T1000 (cell line): ENCODE measurements around the gene PCDHB11.
"Not testable (repeated sequence)": the region's sequence is repeated elsewhere in the genome, so short reads cannot be mapped to it uniquely, and the experiment has no call there.

Experiments
- DNase-seq: peaks from one replicate; lab custom pipeline; 2025; ENCODE audit warnings: mixed read lengths; lab: John Stamatoyannopoulos, UW

Gene PCDHB11

DNA sequence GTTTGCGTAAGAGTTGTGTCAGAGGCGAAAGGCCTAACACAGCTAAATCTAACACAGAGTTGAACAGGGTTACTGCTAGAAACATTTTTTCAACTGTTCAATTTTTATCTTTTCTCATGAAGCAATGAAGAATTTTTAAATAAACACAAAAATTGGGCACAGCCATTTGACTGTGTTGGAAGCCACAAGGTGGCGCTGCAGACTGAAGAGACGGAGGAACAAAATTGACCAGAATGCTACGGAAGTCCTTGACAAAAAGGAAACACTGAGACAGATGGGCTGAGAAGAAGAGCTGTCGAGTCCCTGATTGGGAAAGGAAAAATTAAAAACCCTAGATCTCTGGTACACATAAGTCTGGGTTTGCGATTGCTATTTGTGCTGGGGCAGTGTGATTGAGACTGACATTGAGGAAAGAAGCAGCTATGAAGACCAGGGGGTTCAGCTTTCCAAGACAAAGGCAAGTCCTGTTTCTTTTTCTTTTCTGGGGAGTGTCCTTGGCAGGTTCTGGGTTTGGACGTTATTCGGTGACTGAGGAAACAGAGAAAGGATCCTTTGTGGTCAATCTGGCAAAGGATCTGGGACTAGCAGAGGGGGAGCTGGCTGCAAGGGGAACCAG, 12.4 kb upstream of the PCDHB11 start, which contains the start of gene PCDHB9:
TSS of gene PCDHB9 (plus strand) at position 265 of the 616 bp plus-strand sequence. CDS start at position 423, 158 bp downstream.
- DNase-seq, result no peak

- DNase-seq, result not testable (repeated sequence)
Observed at GRCh38 chr5:141188682-141189081, 10.7 kb upstream of the PCDHB11 start.

DNA sequence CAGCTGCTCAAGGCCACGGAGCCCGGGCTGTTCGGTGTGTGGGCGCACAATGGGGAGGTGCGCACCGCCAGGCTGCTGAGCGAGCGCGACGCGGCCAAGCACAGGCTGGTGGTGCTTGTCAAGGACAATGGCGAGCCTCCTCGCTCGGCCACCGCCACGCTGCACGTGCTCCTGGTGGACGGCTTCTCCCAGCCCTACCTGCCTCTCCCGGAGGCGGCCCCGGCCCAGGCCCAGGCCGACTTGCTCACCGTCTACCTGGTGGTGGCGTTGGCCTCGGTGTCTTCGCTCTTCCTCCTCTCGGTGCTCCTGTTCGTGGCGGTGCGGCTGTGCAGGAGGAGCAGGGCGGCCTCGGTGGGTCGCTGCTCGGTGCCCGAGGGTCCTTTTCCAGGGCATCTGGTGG, 10.3 kb upstream of the PCDHB11 start:
- not testable (repeated sequence) for DNase-seq

- no peak for DNase-seq
Observed at GRCh38 chr5:141192110-141192725, 7.2 kb upstream of the PCDHB11 start, which contains the start of gene PCDHB10. TSS of gene PCDHB10 (plus strand) at chr5:141192353. CDS start at chr5:141192553, 200 bp downstream.

- DNase-seq, result not testable (repeated sequence)
Observed at GRCh38 chr5:141194332-141194731, 5.1 kb upstream of the PCDHB11 start.

DNA sequence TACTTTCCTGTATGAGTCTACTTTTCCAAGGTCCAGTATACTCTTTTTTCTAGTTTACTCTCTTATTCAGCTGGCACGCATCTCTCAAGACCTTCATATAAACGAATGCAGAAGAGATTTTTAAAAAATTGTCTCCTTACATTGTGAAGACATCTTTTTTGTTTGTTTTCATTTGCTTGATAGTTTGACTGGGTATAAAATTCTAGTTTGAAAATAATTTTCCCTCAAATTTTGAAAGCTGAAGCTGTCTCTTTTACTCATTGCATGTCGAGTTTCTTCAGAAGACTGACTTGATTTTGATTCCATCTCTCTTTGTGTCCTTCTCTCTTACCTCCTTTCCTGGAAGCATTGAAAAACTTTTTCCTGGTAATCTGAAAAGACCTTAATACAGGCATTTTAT, 3.1 kb upstream of the PCDHB11 start:
- DNase-seq, result no peak

DNA sequence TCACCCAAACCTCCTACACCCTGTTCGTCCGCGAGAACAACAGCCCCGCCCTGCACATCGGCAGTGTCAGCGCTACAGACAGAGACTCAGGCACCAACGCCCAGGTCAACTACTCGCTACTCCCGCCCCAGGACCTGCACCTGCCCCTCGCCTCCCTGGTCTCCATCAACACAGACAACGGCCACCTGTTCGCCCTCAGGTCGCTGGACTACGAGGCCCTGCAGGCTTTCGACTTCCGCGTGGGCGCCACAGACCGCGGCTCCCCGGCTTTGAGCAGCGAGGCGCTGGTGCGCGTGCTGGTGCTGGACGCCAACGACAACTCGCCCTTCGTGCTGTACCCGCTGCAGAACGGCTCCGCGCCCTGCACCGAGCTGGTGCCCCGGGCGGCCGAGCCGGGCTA, 1.7 kb downstream of the PCDHB11 start:
- not testable (repeated sequence) for DNase-seq

GRCh38 chr5:141201646-141202045, 2.2 kb downstream of the PCDHB11 start:
- not testable (repeated sequence) for DNase-seq

DNA sequence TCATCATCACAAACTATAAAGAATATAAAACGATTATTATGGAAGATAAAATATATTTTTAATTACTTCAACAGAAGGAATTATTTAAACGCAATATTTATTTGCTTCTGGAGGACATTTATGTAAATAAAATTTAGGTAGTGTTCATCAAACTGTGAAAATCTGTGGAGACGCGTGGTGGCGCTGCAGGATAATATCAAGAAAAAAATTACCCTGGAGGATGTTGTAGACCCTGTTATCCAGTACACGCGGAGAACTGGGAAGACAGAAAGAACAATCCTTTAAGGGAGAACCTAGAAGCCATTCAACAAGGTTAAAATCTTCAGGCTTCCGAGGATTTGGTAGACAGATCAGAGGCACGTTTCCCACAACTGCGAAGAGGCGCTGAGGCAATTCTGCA, 9.1 kb downstream of the PCDHB11 start, which contains the start of gene PCDHB12:
TSS of gene PCDHB12 (plus strand) at position 242 of the 400 bp plus-strand sequence. CDS start 189 bp downstream, outside the sequence.
- DNase-seq, result no peak

DNA sequence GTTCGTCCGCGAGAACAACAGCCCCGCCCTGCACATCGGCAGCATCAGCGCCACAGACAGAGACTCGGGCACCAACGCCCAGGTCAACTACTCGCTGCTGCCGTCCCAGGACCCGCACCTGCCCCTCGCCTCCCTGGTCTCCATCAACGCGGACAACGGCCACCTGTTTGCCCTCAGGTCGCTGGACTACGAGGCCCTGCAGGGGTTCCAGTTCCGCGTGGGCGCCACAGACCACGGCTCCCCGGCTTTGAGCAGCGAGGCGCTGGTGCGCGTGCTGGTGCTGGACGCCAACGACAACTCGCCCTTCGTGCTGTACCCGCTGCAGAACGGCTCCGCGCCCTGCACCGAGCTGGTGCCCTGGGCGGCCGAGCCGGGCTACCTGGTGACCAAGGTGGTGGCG, 10.9 kb downstream of the PCDHB11 start:
- not testable (repeated sequence) for DNase-seq

- not testable (repeated sequence) for DNase-seq
Observed at GRCh38 chr5:141210849-141211248, 11.4 kb downstream of the PCDHB11 start.

DNA sequence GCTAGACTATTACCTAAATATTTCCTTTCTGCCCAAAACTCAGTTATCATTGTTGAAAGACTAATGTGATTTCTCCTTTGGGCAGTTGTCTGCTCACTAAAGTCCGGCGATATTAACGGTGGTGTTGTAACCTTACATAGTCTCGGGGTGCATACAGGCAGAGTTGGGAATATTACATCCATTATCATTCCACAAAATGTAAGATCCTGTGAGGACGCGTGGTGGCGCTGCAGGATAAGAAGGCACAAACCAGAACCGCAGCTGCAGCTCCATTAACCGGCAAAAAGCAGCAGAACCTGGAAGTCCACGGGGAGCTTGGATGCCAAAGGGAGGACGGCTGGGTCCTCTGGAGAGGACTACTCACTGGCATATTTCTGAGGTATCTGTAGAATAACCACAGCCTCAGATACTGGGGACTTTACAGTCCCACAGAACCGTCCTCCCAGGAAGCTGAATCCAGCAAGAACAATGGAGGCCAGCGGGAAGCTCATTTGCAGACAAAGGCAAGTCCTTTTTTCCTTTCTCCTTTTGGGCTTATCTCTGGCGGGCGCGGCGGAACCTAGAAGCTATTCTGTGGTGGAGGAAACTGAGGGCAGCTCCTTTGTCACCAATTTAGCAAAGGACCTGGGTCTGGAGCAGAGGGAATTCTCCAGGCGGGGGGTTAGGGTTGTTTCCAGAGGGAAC, 14.4 kb downstream of the PCDHB11 start, which contains the start of gene PCDHB13:
TSS of gene PCDHB13 (plus strand) at position 264 of the 684 bp plus-strand sequence. CDS start at position 469, 205 bp downstream.
- not testable (repeated sequence) for DNase-seq

- DNase-seq, result not testable (repeated sequence)
Observed at GRCh38 chr5:141214583-141214982, 15.2 kb downstream of the PCDHB11 start.

DNA sequence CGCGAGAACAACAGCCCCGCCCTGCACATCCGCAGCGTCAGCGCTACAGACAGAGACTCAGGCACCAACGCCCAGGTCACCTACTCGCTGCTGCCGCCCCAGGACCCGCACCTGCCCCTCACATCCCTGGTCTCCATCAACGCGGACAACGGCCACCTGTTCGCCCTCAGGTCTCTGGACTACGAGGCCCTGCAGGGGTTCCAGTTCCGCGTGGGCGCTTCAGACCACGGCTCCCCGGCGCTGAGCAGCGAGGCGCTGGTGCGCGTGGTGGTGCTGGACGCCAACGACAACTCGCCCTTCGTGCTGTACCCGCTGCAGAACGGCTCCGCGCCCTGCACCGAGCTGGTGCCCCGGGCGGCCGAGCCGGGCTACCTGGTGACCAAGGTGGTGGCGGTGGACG, 16.1 kb downstream of the PCDHB11 start:
- DNase-seq, result not testable (repeated sequence)

- not testable (repeated sequence) for DNase-seq
Observed at GRCh38 chr5:141216035-141216434, 16.6 kb downstream of the PCDHB11 start.

DNA sequence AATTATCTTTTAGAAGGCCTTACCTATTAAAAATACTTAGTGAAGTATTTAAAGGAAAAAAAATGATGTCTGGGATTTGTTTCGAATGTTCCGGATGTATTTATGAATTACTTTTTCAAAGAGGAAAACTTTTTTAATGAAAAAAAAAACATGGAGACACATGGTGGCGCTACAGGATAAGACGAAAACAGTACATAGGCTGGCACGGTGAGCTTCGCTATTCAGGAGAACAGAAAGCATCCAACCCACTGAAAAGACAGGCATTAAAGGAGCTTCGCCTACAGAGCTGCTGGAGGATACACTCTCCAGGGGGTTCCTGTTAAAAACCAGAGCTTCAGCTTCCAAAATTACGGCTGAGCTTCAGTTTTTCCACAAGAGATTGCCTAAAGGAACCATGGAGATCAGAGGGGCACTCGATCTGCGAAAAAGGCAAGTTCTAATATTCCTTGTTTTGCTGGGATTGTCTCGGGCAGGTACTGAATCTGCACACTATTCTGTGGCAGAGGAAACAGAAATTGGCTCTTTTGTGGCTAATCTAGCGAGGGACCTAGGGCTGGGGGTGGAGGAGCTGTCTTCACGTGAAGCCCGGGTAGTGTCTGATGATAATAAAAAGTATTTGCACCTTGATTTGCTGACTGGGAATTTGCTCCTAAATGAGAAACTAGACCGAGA, 23.8 kb downstream of the PCDHB11 start, which contains the start of gene PCDHB14:
TSS of gene PCDHB14 (plus strand) at position 232 of the 672 bp plus-strand sequence. CDS start at position 395, 163 bp downstream.
- no peak for DNase-seq

DNA sequence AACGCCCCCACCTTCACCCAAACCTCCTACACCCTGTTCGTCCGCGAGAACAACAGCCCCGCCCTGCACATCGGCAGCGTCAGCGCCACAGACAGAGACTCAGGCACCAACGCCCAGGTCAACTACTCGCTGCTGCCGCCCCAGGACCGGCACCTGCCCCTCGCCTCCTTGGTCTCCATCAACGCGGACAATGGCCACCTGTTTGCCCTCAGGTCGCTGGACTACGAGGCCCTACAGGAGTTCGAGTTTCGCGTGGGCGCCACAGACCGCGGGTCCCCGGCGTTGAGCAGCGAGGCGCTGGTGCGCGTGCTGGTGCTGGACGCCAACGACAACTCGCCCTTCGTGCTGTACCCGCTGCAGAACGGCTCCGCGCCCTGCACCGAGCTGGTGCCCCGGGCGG, 25.4 kb downstream of the PCDHB11 start:
- DNase-seq, result not testable (repeated sequence)

GRCh38 chr5:141225421-141225820, 26.0 kb downstream of the PCDHB11 start:
- DNase-seq, result not testable (repeated sequence)

DNA sequence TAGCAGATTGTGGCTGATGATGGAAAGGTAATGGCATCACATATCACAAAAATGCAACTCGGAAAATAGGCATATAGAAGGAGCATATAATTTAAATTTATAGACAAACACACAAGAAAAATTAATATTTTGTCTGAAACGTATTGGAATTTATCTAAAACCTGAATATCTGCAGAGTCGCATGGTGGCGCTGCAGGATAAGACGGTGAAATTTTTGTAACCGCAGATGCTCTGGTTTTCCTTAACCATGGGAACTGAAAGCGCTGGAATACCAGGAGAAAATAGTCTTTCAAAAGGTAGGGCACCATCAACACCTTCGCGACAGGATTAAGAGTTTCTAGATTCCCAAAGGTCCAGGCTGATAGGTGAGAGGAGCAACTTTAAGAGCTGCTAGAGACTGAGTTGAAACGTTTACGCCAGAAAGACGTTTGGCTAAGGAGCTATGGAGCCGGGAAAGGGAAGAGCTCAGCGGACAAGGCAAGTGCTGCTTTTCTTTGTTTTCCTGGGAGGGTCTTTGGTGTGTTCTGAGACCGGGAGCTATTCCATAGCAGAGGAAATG, 34.8 kb downstream of the PCDHB11 start:
- no peak for DNase-seq

DNA sequence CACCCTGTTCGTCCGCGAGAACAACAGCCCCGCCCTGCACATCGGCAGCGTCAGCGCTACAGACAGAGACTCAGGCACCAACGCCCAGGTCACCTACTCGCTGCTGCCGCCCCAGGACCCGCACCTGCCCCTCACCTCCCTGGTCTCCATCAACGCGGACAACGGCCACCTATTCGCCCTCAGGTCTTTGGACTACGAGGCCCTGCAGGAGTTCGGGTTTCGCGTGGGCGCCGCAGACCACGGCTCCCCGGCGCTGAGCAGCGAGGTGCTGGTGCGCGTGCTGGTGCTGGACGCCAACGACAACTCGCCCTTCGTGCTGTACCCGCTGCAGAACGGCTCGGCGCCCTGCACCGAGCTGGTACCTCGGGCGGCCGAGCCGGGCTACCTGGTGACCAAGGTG, 36.5 kb downstream of the PCDHB11 start:
- DNase-seq, result not testable (repeated sequence)

- DNase-seq, result no peak
Observed at GRCh38 chr5:141236516-141237313, 37.3 kb downstream of the PCDHB11 start.
